Activated T-cell treated with anti-CD3 and anti-CD28 coated beads, Interleukin-2, amount 50 U/mL, for 24 hours (primary cell): ENCODE results near the gene MAB21L3.

ENCODE experiments used
- DNase-seq: peaks from one replicate; pipeline ENCODE4 v3.0.0-alpha.2; 2020
- H3K27ac Mint-ChIP-seq: 2 replicates; pipeline ENCODE4 v1.8.0; 2020; ENCODE audit warnings: mild to moderate bottlenecking, mixed read lengths
- H3K27me3 Mint-ChIP-seq: 2 replicates; pipeline ENCODE4 v1.8.0; 2020; ENCODE audit warnings: mixed read lengths
- H3K36me3 Mint-ChIP-seq: 2 replicates; pipeline ENCODE4 v1.8.0; 2020; ENCODE audit warnings: low read depth, mixed read lengths
- H3K4me1 Mint-ChIP-seq: 2 replicates; pipeline ENCODE4 v1.8.0; 2020; ENCODE audit warnings: low read depth, mixed read lengths
- H3K4me3 Mint-ChIP-seq: 2 replicates; pipeline ENCODE4 v1.8.0; 2020; ENCODE audit warnings: mild to moderate bottlenecking, moderate library complexity, mixed read lengths
- H3K9me3 Mint-ChIP-seq: 2 replicates; pipeline ENCODE4 v1.8.0; 2020; ENCODE audit warnings: mixed read lengths

MAB21L3 gene

GRCh38 chr1:116172666-116173065 is 61.5 kb downstream of the MAB21L3 start:
- no peak for DNase-seq
- no peaks in the 10 kb centered on the region for H3K9me3 Mint-ChIP-seq
- no peaks in the 10 kb centered on the region for H3K27me3 Mint-ChIP-seq

GRCh38 chr1:116175611-116176010 is 64.4 kb downstream of the MAB21L3 start:
- H3K27me3 Mint-ChIP-seq: no peaks in the 10 kb centered on the region
- no peak for DNase-seq
- no peaks in the 10 kb centered on the region for H3K4me1 Mint-ChIP-seq
- no peaks in the 10 kb centered on the region for H3K36me3 Mint-ChIP-seq
- H3K9me3 Mint-ChIP-seq: no peaks in the 10 kb centered on the region
- no peak overlapping the region for H3K4me3 Mint-ChIP-seq
- H3K27ac Mint-ChIP-seq: no peak overlapping the region

More at GRCh38 chr1:116172666-116173065, 61.5 kb downstream of the MAB21L3 start:
- H3K4me3 Mint-ChIP-seq: no peak overlapping the region
- H3K4me1 Mint-ChIP-seq: peaks cover 12% of the 10 kb centered on the region
- no peaks in the 10 kb centered on the region for H3K36me3 Mint-ChIP-seq
- H3K27ac Mint-ChIP-seq: no peak overlapping the region

GRCh38 chr1:116176306-116176789 is 65.1 kb downstream of the MAB21L3 start:
- Mint-ChIP-seq H3K27me3 (no peaks in the 10 kb centered on the region), H3K4me1 (no peaks in the 10 kb centered on the region), H3K9me3 (no peaks in the 10 kb centered on the region), H3K27ac (no peak overlapping the region), H3K36me3 (no peaks in the 10 kb centered on the region), H3K4me3 (no peak overlapping the region)
- no peak for DNase-seq

GRCh38 chr1:116177861-116178260 is 66.7 kb downstream of the MAB21L3 start:
- Mint-ChIP-seq H3K36me3 (no peaks in the 10 kb centered on the region), H3K4me1 (no peaks in the 10 kb centered on the region), H3K27me3 (no peaks in the 10 kb centered on the region), H3K27ac (no peak overlapping the region), H3K9me3 (no peaks in the 10 kb centered on the region), H3K4me3 (no peak overlapping the region)
- DNase-seq: no peak

- Mint-ChIP-seq H3K9me3 (no peaks in the 10 kb centered on the region), H3K36me3 (no peaks in the 10 kb centered on the region), H3K27me3 (no peaks in the 10 kb centered on the region), H3K4me1 (no peaks in the 10 kb centered on the region), H3K4me3 (no peak overlapping the region), H3K27ac (no peak overlapping the region)
- no peak for DNase-seq
Observed at GRCh38 chr1:116178837-116179236, 67.6 kb downstream of the MAB21L3 start.

GRCh38 chr1:116179419-116179818 is 68.2 kb downstream of the MAB21L3 start:
- H3K27ac Mint-ChIP-seq: no peak overlapping the region
- no peaks in the 10 kb centered on the region for H3K9me3 Mint-ChIP-seq
- H3K36me3 Mint-ChIP-seq: no peaks in the 10 kb centered on the region
- no peak for DNase-seq
- no peaks in the 10 kb centered on the region for H3K4me1 Mint-ChIP-seq
- no peaks in the 10 kb centered on the region for H3K27me3 Mint-ChIP-seq
- no peak overlapping the region for H3K4me3 Mint-ChIP-seq

GRCh38 chr1:116179964-116180363 is 68.8 kb downstream of the MAB21L3 start:
- no peak overlapping the region for H3K27ac Mint-ChIP-seq
- no peaks in the 10 kb centered on the region for H3K4me1 Mint-ChIP-seq
- no peaks in the 10 kb centered on the region for H3K9me3 Mint-ChIP-seq
- no peaks in the 10 kb centered on the region for H3K27me3 Mint-ChIP-seq
- no peaks in the 10 kb centered on the region for H3K36me3 Mint-ChIP-seq
- no peak for DNase-seq
- H3K4me3 Mint-ChIP-seq: no peak overlapping the region

GRCh38 chr1:116182019-116182714 is 71.0 kb downstream of the MAB21L3 start:
- no peaks in the 10 kb centered on the region for H3K27me3 Mint-ChIP-seq
- H3K4me1 Mint-ChIP-seq: no peaks in the 10 kb centered on the region
- H3K36me3 Mint-ChIP-seq: no peaks in the 10 kb centered on the region
- DNase-seq: no peak
- no peaks in the 10 kb centered on the region for H3K9me3 Mint-ChIP-seq
- H3K27ac Mint-ChIP-seq: no peak overlapping the region
- no peak overlapping the region for H3K4me3 Mint-ChIP-seq
